Lung microvascular endothelial cell (primary cell): Measurements from ENCODE around the gene ZCCHC2. TPM values are rescaled to one million over a fixed set of nuclear protein-coding genes. Genes with fewer than 3 reads are reported as not detected.

ENCODE experiments used
- DNase-seq, 2 donors: peaks; one replicate each; pipeline versions ENCODE4 v3.0.0 to v3.0.0-alpha.2; 2010; ENCODE audit warnings: low read depth in 2 of 2
- total RNA-seq: library from RNA; depleted of rRNA; stranded (reverse); fragments of >200 nt; gene quantifications from 2 replicates; pipeline ENCODE4 v1.2.1, GENCODE V29; 2014

The ZCCHC2 gene
- total RNA-seq, 1 donor from 2014 or later = 16.1 TPM

GRCh38 chr18:62607708-62608428 is 85.0 kb downstream of the ZCCHC2 start:
- DNase-seq = no peak

DNA sequence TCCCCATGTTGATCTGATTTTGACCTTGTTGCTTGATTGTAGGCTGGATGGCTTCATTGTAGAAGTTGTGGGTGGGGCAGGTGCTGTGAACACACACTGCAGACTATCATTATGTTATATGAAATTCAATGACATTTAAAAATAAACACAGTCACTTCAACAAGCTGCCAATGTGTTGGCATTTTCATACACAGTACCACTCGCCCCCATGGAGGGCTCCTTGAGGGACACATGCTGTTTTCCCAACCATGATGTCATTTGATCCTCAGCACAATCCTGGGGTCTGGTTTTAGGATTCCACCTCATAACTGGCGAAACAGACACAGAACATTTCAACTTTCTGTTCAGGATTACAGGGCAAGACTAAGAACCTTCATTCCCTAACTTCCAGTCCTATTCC is 86.9 kb downstream of the ZCCHC2 start:
- DNase-seq = no peak

DNA sequence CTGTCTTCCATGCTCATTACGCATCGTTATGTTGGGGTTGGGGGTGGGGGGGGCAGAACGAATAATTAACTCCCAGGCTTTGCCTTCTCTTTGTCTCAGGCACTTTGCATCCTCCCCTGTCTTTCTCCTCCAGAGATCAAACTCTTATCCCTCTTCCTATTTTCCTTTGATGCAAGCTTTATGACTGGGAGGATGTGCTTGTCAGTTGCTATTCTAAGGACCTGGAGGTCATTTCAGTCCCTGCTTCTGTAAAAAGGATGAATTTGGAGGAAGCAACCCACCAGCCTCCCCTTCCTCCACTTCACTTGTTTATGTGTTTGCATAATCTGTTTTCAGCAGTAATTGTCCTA is 87.5 kb downstream of the ZCCHC2 start:
- DNase-seq = no peak

- DNase-seq = no peak
Measured at GRCh38 chr18:62610701-62611411, 88.0 kb downstream of the ZCCHC2 start.

- DNase-seq = no peak
Measured at GRCh38 chr18:62611453-62612288, 88.8 kb downstream of the ZCCHC2 start.

- no peak for DNase-seq
Measured at GRCh38 chr18:62612289-62612645, 89.4 kb downstream of the ZCCHC2 start.

DNA sequence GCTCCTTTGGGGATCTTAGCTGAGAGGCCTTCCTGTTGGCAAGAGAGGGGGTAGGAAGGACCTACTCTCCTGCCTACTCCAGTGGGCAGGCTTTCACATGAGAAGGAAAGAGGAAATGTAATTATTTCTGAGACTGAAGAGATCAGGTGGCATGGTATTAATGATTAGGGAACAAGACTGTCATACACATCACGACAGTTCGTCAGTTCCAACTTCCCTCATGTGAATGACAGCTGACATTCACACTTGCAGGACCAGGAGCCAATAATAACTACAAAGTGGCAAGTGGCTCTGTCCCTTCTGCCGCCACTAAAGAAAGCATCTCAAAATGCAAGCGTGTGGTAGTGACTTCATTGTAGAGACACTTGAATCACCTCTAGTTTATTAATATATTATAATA is 90.0 kb downstream of the ZCCHC2 start:
- DNase-seq = no peak

DNA sequence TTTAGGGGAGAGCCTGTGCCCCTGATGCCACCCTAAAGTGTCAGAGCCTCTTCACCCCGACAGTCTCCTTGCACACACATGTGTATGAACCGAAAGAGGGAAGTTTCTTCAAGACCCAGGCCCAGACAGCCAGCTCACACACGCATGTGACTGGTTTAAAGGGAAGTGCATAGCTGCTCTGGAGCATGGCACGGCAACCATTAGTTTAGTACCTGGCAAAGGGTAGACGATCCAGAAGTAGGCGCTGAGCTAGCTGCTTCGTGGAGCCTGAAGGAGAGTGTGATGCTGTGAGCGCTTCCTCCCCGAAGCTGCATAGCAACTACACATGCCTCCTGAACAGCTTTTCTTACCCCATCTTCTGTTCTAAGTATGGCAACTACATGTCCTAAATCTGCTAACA is 91.7 kb downstream of the ZCCHC2 start:
- no peak for DNase-seq

DNA sequence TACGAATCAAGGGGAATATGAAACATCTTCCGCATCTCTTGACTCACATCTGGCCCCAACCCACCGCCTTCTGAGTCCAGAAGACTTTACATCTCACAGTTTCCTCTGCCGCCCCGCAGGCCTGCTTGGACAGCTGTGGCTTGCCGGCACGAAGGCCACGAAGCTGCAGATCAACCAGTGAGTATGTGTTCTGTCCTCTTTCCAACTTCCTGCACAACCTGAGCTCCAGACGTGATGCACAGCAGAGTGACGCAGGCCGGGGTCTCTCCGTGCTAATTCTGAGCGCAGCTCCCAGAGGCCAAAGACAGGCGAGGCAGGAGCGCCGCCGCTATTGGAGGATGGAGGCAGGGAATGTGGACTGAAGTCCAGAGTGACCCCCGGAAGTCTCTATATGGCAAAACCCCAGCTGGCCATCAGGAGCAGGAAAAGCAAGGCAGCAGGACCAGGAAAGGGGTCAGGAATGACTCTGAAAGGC is 93.5 kb downstream of the ZCCHC2 start:
- DNase-seq = peak in 1 of 2 donors; percentile 14

DNA sequence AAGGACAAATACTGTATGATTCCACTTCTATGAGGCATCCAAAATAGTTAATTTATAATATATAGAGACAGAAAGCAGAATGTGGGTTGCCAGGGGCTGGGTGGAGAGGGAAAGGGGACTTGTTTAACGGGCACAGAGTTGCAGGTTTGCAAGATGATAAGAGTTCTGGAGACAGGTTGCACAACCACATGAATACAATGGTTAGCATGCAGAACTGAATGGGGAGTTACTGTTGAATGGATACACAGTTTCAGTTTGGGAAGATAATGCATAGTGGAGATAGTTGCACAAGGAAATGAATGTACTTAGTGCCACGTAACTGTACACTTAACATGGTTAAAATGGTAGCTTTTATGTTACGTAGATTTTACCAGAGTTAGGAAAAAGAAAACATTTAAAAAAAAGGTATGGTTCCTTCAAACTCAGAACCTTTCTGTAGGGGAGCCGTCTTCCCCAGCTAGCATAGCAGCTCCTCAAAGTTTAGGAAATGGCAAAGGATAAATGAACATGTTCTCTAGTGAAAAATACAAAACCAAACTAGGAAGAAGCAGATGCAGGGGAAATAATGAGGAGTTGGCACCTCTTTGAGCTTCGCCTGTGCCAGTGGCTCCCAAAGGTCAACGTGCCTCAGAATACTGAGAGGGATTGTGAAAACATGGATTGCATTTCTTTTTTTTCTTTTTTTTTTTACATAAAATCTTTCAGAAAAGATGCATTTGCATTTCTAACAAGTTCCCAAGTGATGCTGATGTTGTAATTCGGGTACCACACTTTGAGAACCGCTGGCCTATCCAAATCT is 95.2 kb downstream of the ZCCHC2 start:
- no peak for DNase-seq

- DNase-seq = no peak
Measured at GRCh38 chr18:62618735-62619134, 95.9 kb downstream of the ZCCHC2 start.

- peak; percentile 17 to 28 for DNase-seq
Measured at GRCh38 chr18:62621546-62621945, 98.7 kb downstream of the ZCCHC2 start.

GRCh38 chr18:62625019-62625418 is 102.2 kb downstream of the ZCCHC2 start:
- peak in 1 of 2 donors; percentile 14 for DNase-seq

Other genes starting within 250 kb of the ZCCHC2 start
- gene TNFRSF11A, start 197.7 kb upstream of the ZCCHC2 start, total RNA-seq = 18.7 and 31.7 TPM in 2 replicates
- gene PHLPP1, start 192.5 kb downstream of the ZCCHC2 start, total RNA-seq = 2.6 and 3.3 TPM in 2 replicates